WTC11 (cell line): ENCODE measurements around the gene SEMA3C. TPM values are rescaled to one million over a fixed set of nuclear protein-coding genes. Genes with fewer than 3 reads are reported as not detected.

ENCODE experiments used
- ATAC-seq: fragments of 200-7000 bp; cut with Tn5 transposase; 2 replicates; pipeline ENCODE4 v1.10.0; 2021; ENCODE audit warnings: mild to moderate bottlenecking, moderate library complexity
- CTCF ChIA-PET: fragments of 300-600 bp; sonication (Branson Sonifier 250); formaldehyde crosslinking; loops from one replicate; lab custom pipeline; 2021; ENCODE audit warnings: antibody characterized with exemption; lab: Charles Lee
- POLR2A ChIA-PET: fragments of 350-600 bp; sonication (Branson Sonifier 250); formaldehyde crosslinking; loops from one replicate; lab custom pipeline; 2021; ENCODE audit warnings: antibody characterized with exemption; lab: Charles Lee
- DNase-seq: peaks from one replicate; pipeline ENCODE4 v3.0.0; 2021; ENCODE audit warnings: low spot score
- H3K27ac Mint-ChIP-seq: 2 replicates; pipeline ENCODE4 v1.8.0; 2021; ENCODE audit warnings: mixed read lengths
- H3K27me3 Mint-ChIP-seq: 2 replicates; pipeline ENCODE4 v1.8.0; 2021; ENCODE audit warnings: low read depth, mild to moderate bottlenecking, moderate library complexity, mixed read lengths
- H3K36me3 Mint-ChIP-seq: 2 replicates; pipeline ENCODE4 v1.8.0; 2021; ENCODE audit warnings: mixed read lengths
- H3K4me1 Mint-ChIP-seq: 2 replicates; pipeline ENCODE4 v1.8.0; 2022; ENCODE audit warnings: mixed read lengths
- H3K4me3 Mint-ChIP-seq: 2 replicates; pipeline ENCODE4 v1.8.0; 2021; ENCODE audit warnings: mild to moderate bottlenecking, moderate library complexity, mixed read lengths
- H3K9me3 Mint-ChIP-seq: 2 replicates; pipeline ENCODE4 v1.8.0; 2021; ENCODE audit warnings: mixed read lengths
- AFF4 ChIP-seq: sonication (generic); formaldehyde crosslinking; IDR thresholded peaks from 2 replicates; pipeline ENCODE4 v1.8.1; 2023; ENCODE audit warnings: mild to moderate bottlenecking, missing genetic modification reagents, borderline replicate concordance
- ATF2 ChIP-seq: sonication (generic); formaldehyde crosslinking; IDR thresholded peaks from 2 replicates; pipeline ENCODE4 v1.8.1; 2022; ENCODE audit warnings: low read depth, missing genetic modification reagents, borderline replicate concordance
- CBFB ChIP-seq: sonication (generic); formaldehyde crosslinking; IDR thresholded peaks from 2 replicates; pipeline ENCODE4 v1.8.1; 2022; ENCODE audit warnings: mild to moderate bottlenecking, low read depth, missing genetic modification reagents
- CDX4 ChIP-seq: fragments of 250-450 bp; sonication (Bioruptor Pico); IDR thresholded peaks from 2 replicates; pipeline ENCODE4 v1.9.0; 2021; ENCODE audit warnings: moderate library complexity, mild to moderate bottlenecking, inconsistent platforms, borderline replicate concordance
- E2F1 ChIP-seq: sonication (generic); formaldehyde crosslinking; IDR thresholded peaks from 2 replicates; pipeline ENCODE4 v1.8.0; 2022; ENCODE audit warnings: mild to moderate bottlenecking, missing genetic modification reagents
- ELF4 ChIP-seq: sonication (generic); formaldehyde crosslinking; IDR thresholded peaks from 2 replicates; pipeline ENCODE4 v1.8.1; 2022; ENCODE audit warnings: low read depth, mild to moderate bottlenecking, moderate library complexity, missing genetic modification reagents
- EMX1 ChIP-seq: fragments of 250-450 bp; sonication (Bioruptor Pico); IDR thresholded peaks from 2 replicates; pipeline ENCODE4 v1.8.0; 2021; ENCODE audit warnings: mild to moderate bottlenecking
- FOXP1 ChIP-seq: sonication (generic); formaldehyde crosslinking; IDR thresholded peaks from 2 replicates; pipeline ENCODE4 v1.8.0; 2022; ENCODE audit warnings: missing genetic modification reagents, mild to moderate bottlenecking, moderate library complexity, borderline replicate concordance
- GRHL2 ChIP-seq: fragments of 250-450 bp; sonication (Bioruptor Pico); IDR thresholded peaks from 2 replicates; pipeline ENCODE4 v1.8.0; 2022; ENCODE audit warnings: mild to moderate bottlenecking, moderate library complexity; ENCODE audit not compliant: insufficient replicate concordance, severe bottlenecking
- NR1H2 ChIP-seq: sonication (generic); formaldehyde crosslinking; IDR thresholded peaks from 2 replicates; pipeline ENCODE4 v1.9.0; 2021; ENCODE audit warnings: mild to moderate bottlenecking, moderate library complexity, missing genetic modification reagents
- SMAD4 ChIP-seq: sonication (generic); formaldehyde crosslinking; IDR thresholded peaks from 2 replicates; pipeline ENCODE4 v1.8.0; 2022; ENCODE audit warnings: mild to moderate bottlenecking, missing genetic modification reagents
- TEAD4 ChIP-seq: sonication (generic); formaldehyde crosslinking; IDR thresholded peaks from 2 replicates; pipeline ENCODE4 v1.8.0; 2022; ENCODE audit warnings: mild to moderate bottlenecking, missing genetic modification reagents
- ZNF396 ChIP-seq: fragments of 250-450 bp; sonication (Bioruptor Pico); IDR thresholded peaks from 2 replicates; pipeline ENCODE4 v1.8.0; 2021; ENCODE audit warnings: mild to moderate bottlenecking, moderate library complexity, borderline replicate concordance
- ZNF423 ChIP-seq: fragments of 250-450 bp; sonication (Bioruptor Pico); IDR thresholded peaks from 2 replicates; pipeline ENCODE4 v2.1.2; 2022; ENCODE audit warnings: mild to moderate bottlenecking, moderate library complexity
- total RNA-seq: library from RNA; stranded (reverse); gene quantifications from 3 replicates; pipeline ENCODE4 v1.2.3, GENCODE V29; 2021

SEMA3C gene
- total RNA-seq, 1 experiment from 2014 or later = 2.1 TPM

GRCh38 chr7:80856769-80857168 is 62.1 kb downstream of the SEMA3C start:
- POLR2A ChIA-PET = no interaction called here
- Mint-ChIP-seq H3K9me3 (peaks cover 11% of the 10 kb centered on the region), H3K4me1 (peaks cover 2% of the 10 kb centered on the region; the same call in 1 of the 2 replicates), H3K27ac (no peak overlapping the region), H3K36me3 (no peaks in the 10 kb centered on the region), H3K4me3 (no peak overlapping the region), H3K27me3 (no peaks in the 10 kb centered on the region)
- no peak for DNase-seq
- CTCF ChIA-PET = interaction anchor here (0.7 kb wide), 2 partner anchors 40 to 1625 kb away, joined by 3 read pairs; no protein-coding TSS in a partner anchor
- ATAC-seq = no peak
- TF ChIP-seq CBFB (CRISPR knock-in tag) = no peak

- no peak for ATAC-seq
- DNase-seq = no peak
- no peak overlapping the region for H3K4me3 Mint-ChIP-seq
- peaks cover 9% of the 10 kb centered on the region for H3K9me3 Mint-ChIP-seq
- POLR2A ChIA-PET = no interaction called here
- CTCF ChIA-PET = no interaction called here
- TF ChIP-seq SMAD4 (CRISPR knock-in tag) (no peak), GRHL2 (CRISPR knock-in tag) (no peak), ZNF396 (CRISPR knock-in tag) (no peak), ATF2 (CRISPR knock-in tag) (no peak), CDX4 (CRISPR knock-in tag) (no peak), FOXP1 (CRISPR knock-in tag) (no peak), ZNF423 (CRISPR knock-in tag) (no peak), E2F1 (CRISPR knock-in tag) (no peak), ELF4 (no peak), EMX1 (CRISPR knock-in tag) (no peak)
- H3K27ac Mint-ChIP-seq = no peak overlapping the region
- no peaks in the 10 kb centered on the region for H3K4me1 Mint-ChIP-seq
- no peaks in the 10 kb centered on the region for H3K27me3 Mint-ChIP-seq
- H3K36me3 Mint-ChIP-seq = no peaks in the 10 kb centered on the region
Measured at GRCh38 chr7:80851896-80852476, 66.9 kb downstream of the SEMA3C start.

GRCh38 chr7:80848841-80849240 is 70.0 kb downstream of the SEMA3C start:
- CTCF ChIA-PET = no interaction called here
- Mint-ChIP-seq H3K4me1 (peaks cover 11% of the 10 kb centered on the region), H3K36me3 (no peaks in the 10 kb centered on the region), H3K9me3 (peaks cover 9% of the 10 kb centered on the region), H3K4me3 (no peak overlapping the region), H3K27me3 (no peaks in the 10 kb centered on the region; the same call in 1 of the 2 replicates), H3K27ac (no peak overlapping the region)
- TF ChIP-seq NR1H2 = no peak
- POLR2A ChIA-PET = no interaction called here
- no peak for ATAC-seq
- no peak for DNase-seq

- ChIA-PET POLR2A (no interaction called here), CTCF (no interaction called here)
- no peak for ATAC-seq
- H3K36me3 Mint-ChIP-seq = no peaks in the 10 kb centered on the region
- H3K9me3 Mint-ChIP-seq = peaks cover 4% of the 10 kb centered on the region
- no peaks in the 10 kb centered on the region; the same call in 1 of the 2 replicates for H3K27me3 Mint-ChIP-seq
- no peak overlapping the region for H3K4me3 Mint-ChIP-seq
- DNase-seq = no peak
- TF ChIP-seq TEAD4 (CRISPR knock-in tag) = no peak
- TF ChIP-seq AFF4 (CRISPR knock-in tag) = no peak
- no peak overlapping the region for H3K27ac Mint-ChIP-seq
- H3K4me1 Mint-ChIP-seq = peaks cover 13% of the 10 kb centered on the region
Measured at GRCh38 chr7:80847895-80848294, 71.0 kb downstream of the SEMA3C start.
